D721Med (cell line): ENCODE measurements around the gene ZNF205.

Source experiments
- DNase-seq: peaks from one replicate; pipeline ENCODE4 v3.0.0; 2011; ENCODE audit warnings: low spot score; ENCODE audit not compliant: insufficient read length
- FAIRE-seq: peaks from 2 replicates; lab custom pipeline; 2011; peaks lifted over from hg19 to GRCh38; lab: Jason Lieb, UNC
- CTCF ChIP-seq: IDR thresholded peaks from 2 replicates; pipeline ENCODE4 v1.5.1; 2012; ENCODE audit warnings: mild to moderate bottlenecking, control low read depth; ENCODE audit not compliant: insufficient read depth; ENCODE audit errors: missing control alignments

The ZNF205 gene

GRCh38 chr16:3119701-3120408, 7.5 kb downstream of the ZNF205 start:
- no peak for FAIRE-seq
- peak; percentile 1 for DNase-seq
- TF ChIP-seq CTCF = no peak

DNA sequence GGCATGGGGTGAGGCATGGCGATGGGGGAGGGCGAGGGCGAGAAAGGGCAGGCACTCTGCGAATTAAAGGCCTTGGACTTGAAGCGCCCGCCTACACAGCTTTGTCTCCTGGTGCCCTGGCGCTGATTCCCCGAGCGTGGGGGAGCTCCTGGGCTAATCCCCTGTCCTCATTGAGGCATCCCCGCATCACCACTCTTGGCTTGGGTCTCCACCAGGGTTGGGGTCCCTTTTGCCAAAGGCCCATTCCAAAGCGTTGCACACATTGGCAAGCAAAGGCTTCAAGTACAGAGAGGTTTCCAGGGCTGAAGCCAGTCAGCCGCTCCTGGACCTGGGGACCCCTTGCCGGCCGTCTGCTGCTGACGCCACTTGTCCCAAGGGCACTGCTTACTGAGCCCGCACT, 8.0 kb downstream of the ZNF205 start:
- no peak for FAIRE-seq
- no peak for TF ChIP-seq CTCF
- peak; percentile 2 for DNase-seq

- TF ChIP-seq CTCF = no peak
- peak; percentile 4 for DNase-seq
- FAIRE-seq = no peak
These were observed 9.6 kb downstream of the ZNF205 start for GRCh38 chr16:3121851-3122467.

- FAIRE-seq = no peak
- DNase-seq = no peak
- TF ChIP-seq CTCF = no peak
These were observed 10.7 kb downstream of the ZNF205 start for GRCh38 chr16:3122926-3123570.

- no peak for FAIRE-seq
- no peak for TF ChIP-seq CTCF
- DNase-seq = peak; percentile 86
These were observed 11.8 kb downstream of the ZNF205 start for GRCh38 chr16:3123986-3124886.

- FAIRE-seq (no peak), DNase-seq (no peak)
- no peak for TF ChIP-seq CTCF
These were observed 15.4 kb downstream of the ZNF205 start for GRCh38 chr16:3127745-3128144.
